Activated effector memory CD4-positive, alpha-beta T cell treated with anti-CD3 and anti-CD28 coated beads, Interleukin-2, amount 50 U/mL, for 16 hours (primary cell): ENCODE results near the gene SLC6A6.
A peak's percentile ranks its signal among the peaks of the same experiment; 100 is the strongest.
"Not testable (repeated sequence)": the region's sequence is repeated elsewhere in the genome, so short reads cannot be mapped to it uniquely, and the experiment has no call there.

Source experiments
- DNase-seq: peaks from one replicate; pipeline ENCODE4 v3.0.0-alpha.2; 2020

Gene SLC6A6

GRCh38 chr3:14403619-14404155 lies 1.3 kb downstream of the SLC6A6 start:
- no peak for DNase-seq

- no peak for DNase-seq
These were observed 1.8 kb downstream of the SLC6A6 start for GRCh38 chr3:14404186-14404585.

GRCh38 chr3:14404631-14405359 lies 2.4 kb downstream of the SLC6A6 start:
- DNase-seq: no peak

- no peak for DNase-seq
These were observed 3.2 kb downstream of the SLC6A6 start for GRCh38 chr3:14405360-14406238.

GRCh38 chr3:14406336-14406735 lies 3.9 kb downstream of the SLC6A6 start:
- DNase-seq: no peak

GRCh38 chr3:14406766-14407165 lies 4.4 kb downstream of the SLC6A6 start:
- no peak for DNase-seq

GRCh38 chr3:14407203-14407602 lies 4.8 kb downstream of the SLC6A6 start:
- no peak for DNase-seq

GRCh38 chr3:14409779-14410063 lies 7.3 kb downstream of the SLC6A6 start:
- not testable (repeated sequence) for DNase-seq

GRCh38 chr3:14410106-14410502 lies 7.7 kb downstream of the SLC6A6 start:
- DNase-seq: no peak

GRCh38 chr3:14410503-14411165 lies 8.2 kb downstream of the SLC6A6 start:
- DNase-seq: peak; percentile 73

GRCh38 chr3:14411166-14411526 lies 8.7 kb downstream of the SLC6A6 start:
- no peak for DNase-seq

GRCh38 chr3:14411988-14412387 lies 9.6 kb downstream of the SLC6A6 start:
- DNase-seq: no peak

- DNase-seq: no peak
These were observed 10.5 kb downstream of the SLC6A6 start for GRCh38 chr3:14412831-14413380.

GRCh38 chr3:14413381-14414071 lies 11.1 kb downstream of the SLC6A6 start:
- DNase-seq: no peak

- DNase-seq: no peak
These were observed 12.5 kb downstream of the SLC6A6 start for GRCh38 chr3:14414846-14415464.

GRCh38 chr3:14415501-14415900 lies 13.1 kb downstream of the SLC6A6 start:
- no peak for DNase-seq

GRCh38 chr3:14416453-14416852 lies 14.0 kb downstream of the SLC6A6 start:
- DNase-seq: no peak

GRCh38 chr3:14418296-14419250 lies 16.2 kb downstream of the SLC6A6 start:
- DNase-seq: no peak

GRCh38 chr3:14422016-14422963 lies 19.9 kb downstream of the SLC6A6 start:
- DNase-seq: no peak
